Measurements from ENCODE around the gene UBE2V1. TPM values are rescaled to one million over a fixed set of nuclear protein-coding genes. Genes with fewer than 3 reads are reported as not detected.

Gene UBE2V1
- total RNA-seq, 1 donor from 2014 or later: 138 TPM

DNA sequence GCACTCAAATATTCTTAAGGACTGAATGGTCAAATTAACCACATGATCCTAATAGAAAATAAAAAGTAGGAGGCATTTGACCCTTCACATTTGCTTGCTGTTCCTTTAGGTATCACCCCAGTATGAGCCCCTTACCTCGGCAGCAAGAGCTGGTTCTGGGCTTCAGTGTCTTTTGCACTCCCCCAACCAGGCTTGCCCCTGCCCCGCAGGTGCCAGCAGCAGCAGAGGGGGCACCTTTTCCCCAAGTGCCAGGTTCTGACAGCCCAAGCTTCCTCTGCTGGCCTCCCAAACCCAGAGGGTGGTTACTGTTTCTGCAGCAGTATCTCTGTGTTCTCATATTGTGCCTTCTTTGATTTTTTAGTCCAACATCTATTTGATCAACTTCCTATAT lies 23.2 kb downstream of the UBE2V1 start:
- Mint-ChIP-seq H3K36me3 (peaks cover 16% of the 10 kb centered on the region), H3K27ac (no peak overlapping the region), H3K27me3 (ENCODE audit: low read depth) (no peaks in the 10 kb centered on the region), H3K9me3 (no peaks in the 10 kb centered on the region), H3K4me1 (peaks cover 15% of the 10 kb centered on the region), H3K4me3 (no peak overlapping the region)
- DNase-seq (ENCODE audit: low spot score in 2 of 2, unreplicated experiment in 2 of 2): no peak
- TF ChIP-seq CTCF (IDR thresholded peaks at IDR 0.05; ENCODE audit: unreplicated experiment): no peak

GRCh38 chr20:50089140-50089786 lies 23.7 kb downstream of the UBE2V1 start:
- DNase-seq (ENCODE audit: low spot score in 2 of 2, unreplicated experiment in 2 of 2): no peak
- no peak for TF ChIP-seq CTCF (IDR thresholded peaks at IDR 0.05; ENCODE audit: unreplicated experiment)
- Mint-ChIP-seq H3K4me3 (no peak overlapping the region), H3K4me1 (peaks cover 15% of the 10 kb centered on the region), H3K27me3 (ENCODE audit: low read depth) (no peaks in the 10 kb centered on the region), H3K36me3 (peaks cover 12% of the 10 kb centered on the region), H3K9me3 (no peaks in the 10 kb centered on the region), H3K27ac (no peak overlapping the region)

DNA sequence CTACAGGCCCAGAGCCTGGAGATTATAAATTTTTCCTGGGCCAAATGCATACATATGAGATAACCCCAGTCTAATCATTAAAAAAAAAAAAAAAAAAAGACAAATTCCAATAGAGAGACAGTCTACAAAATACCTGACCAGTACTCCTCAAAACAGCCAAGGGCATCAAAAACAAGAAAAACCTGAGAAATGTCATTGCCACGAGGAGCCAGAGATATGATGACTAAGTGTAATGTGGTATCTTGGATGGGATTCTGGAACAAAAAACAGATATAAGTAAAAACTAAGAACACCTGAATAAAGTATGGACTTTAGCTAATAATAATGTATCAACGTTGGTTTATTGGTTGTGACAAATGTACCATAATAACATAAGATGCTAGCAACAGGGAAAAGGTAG lies 24.9 kb downstream of the UBE2V1 start:
- TF ChIP-seq CTCF (IDR thresholded peaks at IDR 0.05; ENCODE audit: unreplicated experiment): no peak
- Mint-ChIP-seq H3K4me1 (peaks cover 15% of the 10 kb centered on the region), H3K27me3 (ENCODE audit: low read depth) (no peaks in the 10 kb centered on the region), H3K9me3 (no peaks in the 10 kb centered on the region), H3K4me3 (no peak overlapping the region), H3K36me3 (peaks cover 14% of the 10 kb centered on the region), H3K27ac (no peak overlapping the region)
- DNase-seq (ENCODE audit: low spot score in 2 of 2, unreplicated experiment in 2 of 2): no peak

GRCh38 chr20:50085481-50086365 lies 27.2 kb downstream of the UBE2V1 start:
- Mint-ChIP-seq H3K36me3 (peaks cover 14% of the 10 kb centered on the region), H3K4me3 (no peak overlapping the region), H3K27ac (peak overlapping the region; percentile 76), H3K27me3 (ENCODE audit: low read depth) (no peaks in the 10 kb centered on the region), H3K4me1 (peaks cover 20% of the 10 kb centered on the region), H3K9me3 (no peaks in the 10 kb centered on the region)
- DNase-seq (ENCODE audit: low spot score in 2 of 2, unreplicated experiment in 2 of 2): no peak
- TF ChIP-seq CTCF (IDR thresholded peaks at IDR 0.05; ENCODE audit: unreplicated experiment): peak; percentile 61

GRCh38 chr20:50085146-50085480 lies 27.8 kb downstream of the UBE2V1 start:
- peaks cover 20% of the 10 kb centered on the region for H3K4me1 Mint-ChIP-seq

More at GRCh38 chr20:50085146-50085480, 27.8 kb downstream of the UBE2V1 start:
- no peak for DNase-seq (ENCODE audit: low spot score in 2 of 2, unreplicated experiment in 2 of 2)
- Mint-ChIP-seq H3K9me3 (no peaks in the 10 kb centered on the region), H3K4me3 (no peak overlapping the region), H3K27me3 (ENCODE audit: low read depth) (no peaks in the 10 kb centered on the region), H3K27ac (peak overlapping the region; percentile 76), H3K36me3 (peaks cover 10% of the 10 kb centered on the region)
- TF ChIP-seq CTCF (IDR thresholded peaks at IDR 0.05; ENCODE audit: unreplicated experiment): no peak
